ENCODE results near the gene PRAMEF18.
"Not testable (repeated sequence)": the region's sequence is repeated elsewhere in the genome, so short reads cannot be mapped to it uniquely, and the experiment has no call there.

PRAMEF18 gene, protein sequence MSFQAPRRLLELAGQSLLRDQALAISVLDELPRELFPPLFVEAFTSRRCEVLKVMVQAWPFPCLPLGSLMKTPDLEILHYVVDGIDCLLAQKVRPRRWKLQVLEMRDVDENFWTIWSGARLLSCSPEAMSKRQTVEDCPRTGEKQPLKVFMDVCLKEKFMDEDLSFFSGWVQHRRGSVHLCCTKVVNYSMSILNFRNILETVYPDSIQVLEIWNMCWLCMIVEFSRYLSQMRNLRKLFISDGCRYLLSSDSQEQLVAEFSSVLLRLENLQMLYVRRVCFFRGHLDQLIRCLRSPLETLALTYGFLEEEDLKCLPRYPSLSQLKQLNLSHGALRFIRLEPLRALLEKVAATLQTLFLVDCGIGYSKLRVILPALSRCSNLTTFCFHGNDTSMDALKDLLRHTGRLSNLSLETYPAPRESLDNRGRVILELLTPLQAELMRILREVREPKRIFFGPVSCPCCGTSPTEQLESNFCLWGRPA

DNA sequence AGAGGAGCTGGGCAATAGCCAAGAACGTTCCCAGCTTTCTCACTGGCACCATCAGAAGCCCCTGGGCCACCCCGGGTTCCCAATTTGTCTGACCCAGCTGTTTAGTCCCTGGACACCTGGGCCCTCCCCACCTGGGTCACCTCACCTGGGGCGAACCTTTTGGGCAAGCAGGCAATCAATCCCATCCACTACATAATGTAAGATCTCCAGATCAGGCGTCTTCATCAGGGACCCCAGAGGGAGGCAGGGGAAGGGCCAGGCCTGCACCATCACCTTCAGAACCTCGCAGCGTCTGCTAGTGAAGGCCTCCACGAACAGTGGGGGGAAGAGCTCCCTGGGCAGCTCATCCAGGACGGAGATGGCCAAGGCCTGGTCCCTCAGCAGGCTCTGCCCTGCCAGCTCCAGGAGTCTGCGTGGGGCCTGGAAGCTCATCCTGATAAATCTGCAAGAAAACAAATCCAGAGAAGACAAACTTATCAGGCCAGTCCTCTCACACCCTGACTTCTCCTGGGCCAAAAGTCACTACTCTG, at the start of gene PRAMEF18:
PRAMEF18 (minus strand) TSS at position 480 of the 530 bp plus-strand sequence; CDS start at position 432, 48 bp downstream.
- DNase-seq (ENCODE audit: low read depth, low spot score) = not testable (repeated sequence)

DNA sequence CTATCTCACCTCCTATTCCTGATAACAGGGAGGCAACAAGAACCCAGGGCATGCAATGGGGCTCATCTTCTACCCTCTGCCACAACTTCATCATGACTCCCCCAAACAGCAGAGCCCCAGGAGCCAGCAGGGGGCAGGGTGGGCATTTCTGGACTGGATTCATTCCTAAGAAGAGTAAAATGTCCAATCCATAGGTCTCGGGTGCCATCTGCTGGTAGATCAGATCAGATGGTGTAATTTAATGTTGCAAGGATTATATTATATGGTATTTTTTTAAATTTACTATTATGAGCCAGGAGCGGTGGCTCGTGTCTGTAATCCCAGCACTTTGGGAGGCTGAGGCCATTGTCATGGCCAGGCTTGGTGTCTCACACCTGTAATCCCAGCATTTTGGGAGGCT, 39.2 kb upstream of the PRAMEF18 start:
- DNase-seq (ENCODE audit: low read depth, low spot score) = not testable (repeated sequence)

DNA sequence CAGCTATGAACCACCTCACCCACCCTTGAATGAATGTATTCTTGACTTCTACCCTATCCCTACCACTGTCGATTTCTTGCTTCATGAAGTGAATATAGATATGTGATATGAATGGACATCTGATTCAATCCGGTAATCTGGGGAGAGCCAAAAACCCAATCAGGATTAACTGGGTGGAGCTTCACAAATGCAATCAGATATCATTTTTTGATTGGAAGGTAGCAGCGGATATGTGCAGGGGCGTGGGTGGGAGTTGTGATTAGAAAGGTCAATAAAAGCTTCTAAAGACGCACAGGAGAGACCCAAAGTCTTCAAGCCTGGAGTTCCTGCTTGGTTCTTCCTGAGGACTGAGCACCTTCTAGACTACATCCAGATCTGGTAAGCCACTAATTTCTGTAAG, 27.9 kb upstream of the PRAMEF18 start, which contains the start of gene PRAMEF5:
PRAMEF5 (plus strand) TSS at position 301 of the 400 bp plus-strand sequence. CDS start 5,071 bp downstream, outside the sequence.
- DNase-seq (ENCODE audit: low read depth, low spot score) = not testable (repeated sequence)

DNA sequence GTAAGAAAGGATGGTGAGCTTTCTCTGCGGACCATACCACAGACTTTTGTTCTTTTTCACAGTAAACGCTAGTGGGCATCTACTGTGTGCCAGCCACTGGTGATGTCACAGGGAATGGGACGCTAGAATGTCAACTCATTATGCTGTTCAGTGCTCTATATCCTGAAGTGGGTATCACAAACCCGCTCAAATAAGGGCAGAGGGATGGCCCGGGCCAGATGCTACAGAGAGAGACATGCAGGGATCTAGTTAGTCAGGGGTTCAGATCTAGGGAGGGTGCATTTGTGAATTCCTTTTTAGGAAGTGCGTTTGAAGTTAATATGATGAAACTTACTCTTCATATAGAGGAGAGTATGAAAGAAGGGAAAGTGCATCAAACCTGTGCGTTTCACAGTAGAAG, 21.2 kb upstream of the PRAMEF18 start:
- not testable (repeated sequence) for DNase-seq (ENCODE audit: low read depth, low spot score)

DNA sequence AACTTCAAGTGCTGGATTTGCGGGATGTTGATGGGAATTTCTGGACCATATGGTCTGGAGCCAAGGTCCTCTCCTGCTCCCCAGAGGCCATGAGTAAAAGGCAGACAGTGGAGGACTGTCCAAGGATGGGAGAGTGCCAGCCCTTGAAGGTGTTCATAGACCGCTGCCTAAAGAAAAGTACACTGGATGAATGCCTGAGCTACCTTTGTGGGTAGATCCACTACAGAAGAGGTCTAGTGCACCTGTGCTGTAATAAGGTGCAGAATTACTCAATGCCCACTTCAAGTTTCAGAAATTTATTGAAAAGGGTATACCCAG, 20.6 kb upstream of the PRAMEF18 start:
- not testable (repeated sequence) for DNase-seq (ENCODE audit: low read depth, low spot score)

DNA sequence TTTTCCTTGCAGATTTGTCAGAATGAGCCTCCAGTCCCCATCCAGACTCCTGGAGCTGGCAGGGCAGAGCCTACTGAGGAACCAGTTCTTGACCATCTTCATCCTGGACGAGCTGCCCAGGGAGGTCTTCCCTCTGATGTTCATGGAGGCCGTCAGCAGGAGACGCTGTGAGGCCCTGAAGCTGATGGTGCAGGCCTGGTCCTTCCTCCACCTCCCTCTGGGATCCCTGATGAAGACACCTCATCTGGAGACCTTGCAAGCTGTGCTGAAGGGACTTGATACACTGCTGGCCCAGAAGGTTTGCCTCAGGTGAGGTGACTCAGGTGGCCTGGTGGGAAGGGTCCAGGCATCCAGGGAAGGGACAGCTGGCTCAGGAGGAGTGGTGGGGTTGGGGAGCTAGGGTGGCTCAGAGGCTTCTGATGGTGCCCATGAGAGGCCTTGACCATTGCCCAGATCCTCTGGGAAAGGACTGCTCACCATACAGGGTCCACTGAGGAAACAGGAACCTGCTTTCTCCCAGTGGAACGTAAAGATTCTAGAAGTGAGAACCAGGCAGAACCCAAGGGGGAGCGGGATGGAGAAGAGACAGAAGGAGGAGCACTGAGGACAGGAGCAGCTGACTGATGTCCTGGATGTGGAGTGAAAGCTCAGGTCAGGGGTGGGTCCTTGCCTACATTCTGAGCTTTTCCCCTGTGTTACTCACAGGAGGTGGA, 20.0 kb upstream of the PRAMEF18 start:
- not testable (repeated sequence) for DNase-seq (ENCODE audit: low read depth, low spot score)

DNA sequence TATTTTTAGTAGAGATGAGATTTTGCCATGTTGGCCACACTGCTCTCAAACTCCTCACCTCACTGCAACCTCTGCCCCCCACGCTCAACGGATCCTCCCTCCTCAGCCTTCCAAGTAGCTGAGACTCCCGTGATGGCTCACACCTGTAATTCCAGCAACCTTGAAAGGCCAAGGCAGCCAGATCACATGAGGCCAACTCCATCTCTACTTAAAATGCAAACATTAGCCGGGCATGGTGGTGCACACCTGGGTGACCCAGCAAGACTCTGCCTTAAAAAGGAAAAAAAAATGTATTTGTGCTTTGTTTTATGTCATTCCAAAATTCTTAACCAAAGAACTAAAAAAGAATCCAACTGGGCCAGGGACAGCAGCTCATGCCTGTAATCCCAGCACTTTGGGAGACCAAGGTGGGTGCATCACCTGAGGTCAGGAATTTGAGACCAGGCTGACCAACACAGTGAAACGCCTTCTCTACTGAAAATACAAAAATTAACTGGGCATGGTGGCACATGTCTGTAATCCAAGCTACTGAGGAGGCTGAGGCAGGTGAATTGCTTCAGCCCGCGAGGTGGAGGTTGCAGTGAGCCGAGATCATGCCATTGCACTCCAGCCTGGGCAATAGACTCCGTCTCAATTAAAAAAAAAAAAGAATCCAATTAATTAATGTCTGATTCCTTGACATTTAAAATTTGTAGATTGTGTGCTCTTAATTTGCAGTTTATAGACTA, 17.7 kb upstream of the PRAMEF18 start:
- not testable (repeated sequence) for DNase-seq (ENCODE audit: low read depth, low spot score)

DNA sequence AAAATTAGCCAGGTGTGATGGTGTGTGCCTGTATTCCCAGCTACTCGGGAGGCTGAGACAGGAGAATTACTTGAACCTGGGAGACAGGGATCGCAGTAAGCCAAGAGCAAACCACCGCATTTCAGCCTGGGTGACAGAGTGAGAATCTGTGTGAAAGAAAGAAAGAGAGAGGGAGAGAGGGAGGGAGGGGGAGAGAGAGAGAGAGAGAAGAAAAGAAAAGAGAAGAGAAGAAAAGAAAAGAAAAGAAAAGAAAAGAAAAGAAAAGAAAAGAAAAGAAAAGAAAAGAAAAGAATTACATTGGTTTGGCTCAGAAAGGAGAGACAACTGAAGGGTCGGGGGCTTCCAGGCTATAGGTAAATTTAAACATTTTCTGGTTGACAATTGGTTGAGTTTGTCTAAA, 13.7 kb upstream of the PRAMEF18 start:
- DNase-seq (ENCODE audit: low read depth, low spot score) = not testable (repeated sequence)

DNA sequence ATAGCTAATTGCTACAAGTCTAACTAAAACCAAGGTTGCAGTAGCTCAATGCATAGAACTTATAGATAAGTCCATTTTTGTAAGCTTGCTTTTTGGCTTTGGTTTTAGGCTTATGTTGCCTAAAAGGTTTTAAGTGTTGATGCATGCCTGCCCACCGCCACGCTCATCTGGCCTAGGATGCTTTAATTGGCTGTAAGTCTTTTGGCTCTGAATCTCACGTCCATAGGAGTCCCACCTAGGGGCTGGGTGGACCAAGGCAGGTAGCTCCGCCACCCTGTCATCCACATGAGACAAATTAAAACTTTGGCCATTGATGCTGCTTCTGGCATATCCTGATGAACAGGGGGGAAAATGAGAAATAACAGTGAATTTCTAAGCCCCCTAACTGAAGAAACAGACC, 11.6 kb upstream of the PRAMEF18 start:
- not testable (repeated sequence) for DNase-seq (ENCODE audit: low read depth, low spot score)

DNA sequence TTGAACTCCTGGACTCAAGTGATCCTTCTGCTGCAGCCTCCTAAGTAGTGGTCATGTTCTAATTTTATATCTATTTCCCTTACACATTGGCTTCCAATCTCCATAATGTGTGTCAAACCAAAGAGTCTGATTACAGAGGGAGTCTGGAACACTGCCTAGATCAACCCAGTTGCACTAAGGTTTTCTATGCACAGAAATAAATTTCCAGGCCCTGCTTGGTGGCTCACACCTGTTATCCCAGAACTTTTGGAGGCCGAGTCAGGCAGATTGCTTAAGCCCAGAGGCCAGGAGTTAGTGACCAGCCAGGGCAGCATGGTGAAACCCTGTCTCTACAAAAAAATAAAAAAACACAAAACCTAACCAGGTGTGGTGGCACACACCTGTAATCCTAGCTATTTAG, 8.1 kb upstream of the PRAMEF18 start:
- DNase-seq (ENCODE audit: low read depth, low spot score) = not testable (repeated sequence)

DNA sequence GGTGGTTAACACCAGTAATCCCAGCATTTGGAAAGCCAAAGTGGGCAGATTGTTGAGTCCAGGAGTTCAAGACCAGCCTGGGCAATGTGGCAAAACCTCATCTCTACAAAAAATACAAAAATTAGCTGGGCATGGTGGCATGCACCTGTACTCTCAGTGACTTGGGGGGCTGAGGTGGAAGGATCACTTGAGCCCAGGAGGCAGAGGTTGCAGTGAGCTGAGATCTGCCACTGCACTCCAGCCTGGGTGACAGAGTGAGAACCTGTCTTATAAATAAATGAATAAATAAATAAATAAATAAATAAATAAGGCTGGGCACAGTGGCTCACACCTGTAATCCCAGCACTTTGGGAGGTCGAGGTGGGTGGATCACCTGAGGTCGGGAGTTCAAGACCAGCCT, 6.1 kb upstream of the PRAMEF18 start:
- not testable (repeated sequence) for DNase-seq (ENCODE audit: low read depth, low spot score)

DNA sequence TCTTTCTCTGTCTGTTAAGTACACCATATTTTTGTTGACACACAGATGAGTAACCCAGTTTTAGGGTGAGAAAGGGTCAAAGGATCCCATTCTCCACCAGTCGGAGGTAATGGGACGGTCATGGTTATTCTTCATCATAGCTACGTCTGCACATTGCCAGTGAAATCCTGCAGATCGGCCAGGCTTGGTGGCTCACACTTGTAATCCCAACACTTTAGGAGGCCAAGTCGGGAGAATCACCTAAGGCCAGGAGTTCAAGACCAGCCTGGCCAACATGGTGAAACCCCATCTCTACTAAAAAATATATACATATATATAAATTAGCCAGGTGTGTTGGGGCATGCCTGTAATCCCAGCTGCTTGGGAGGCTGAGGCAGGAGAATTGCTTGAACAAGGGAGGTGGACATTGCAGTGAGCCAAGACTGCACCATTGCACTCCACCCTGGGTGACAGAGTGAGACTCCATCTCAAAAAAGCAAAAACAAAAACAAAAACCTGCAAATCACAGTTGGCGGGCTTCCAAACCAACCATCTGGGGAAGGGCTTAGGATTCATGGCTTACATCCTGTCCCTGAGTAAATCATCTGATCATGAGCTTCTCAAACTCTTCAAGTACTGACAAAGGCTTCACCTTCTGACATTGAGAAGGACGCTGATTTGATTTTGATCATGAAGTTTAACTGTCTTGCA, 5.3 kb upstream of the PRAMEF18 start:
- DNase-seq (ENCODE audit: low read depth, low spot score) = not testable (repeated sequence)

DNA sequence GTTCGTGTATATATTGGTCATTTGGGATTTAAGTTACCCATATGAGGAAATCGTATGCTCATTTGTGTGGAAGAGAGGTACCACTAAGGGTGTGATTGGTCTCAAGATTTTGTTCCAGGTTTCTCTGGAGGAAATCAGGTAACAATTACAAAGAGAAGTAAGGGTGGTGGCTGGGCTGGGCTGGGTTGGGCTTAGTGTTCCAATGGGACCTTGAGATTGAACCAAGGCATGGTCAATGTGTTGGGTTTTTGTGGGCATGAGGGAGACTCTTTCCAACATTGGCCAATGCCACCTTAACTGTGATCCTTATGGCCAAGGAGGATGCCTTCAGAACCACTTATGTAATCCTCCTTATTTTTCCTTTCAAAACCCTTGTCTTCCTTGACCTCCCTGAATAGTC, 4.6 kb upstream of the PRAMEF18 start:
- not testable (repeated sequence) for DNase-seq (ENCODE audit: low read depth, low spot score)

DNA sequence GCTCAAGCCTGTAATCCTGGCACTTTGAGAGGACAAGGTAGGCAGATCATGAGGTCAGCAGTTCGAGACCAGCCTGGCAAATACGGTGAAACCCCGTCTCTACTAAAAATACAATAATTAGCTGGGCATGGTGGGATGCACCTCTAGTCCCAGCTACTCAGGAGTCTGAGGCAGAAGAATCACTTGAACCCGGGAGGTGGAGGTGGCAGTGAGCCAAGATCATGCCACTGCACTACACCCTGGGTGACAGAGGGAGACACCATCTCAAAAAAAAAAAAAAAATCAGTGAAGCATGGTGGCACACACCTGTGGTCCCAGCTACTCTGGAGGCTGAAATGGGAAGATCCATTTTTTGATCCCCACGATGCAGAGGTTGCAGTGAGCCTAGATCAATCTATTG, 4.1 kb upstream of the PRAMEF18 start:
- DNase-seq (ENCODE audit: low read depth, low spot score) = not testable (repeated sequence)

DNA sequence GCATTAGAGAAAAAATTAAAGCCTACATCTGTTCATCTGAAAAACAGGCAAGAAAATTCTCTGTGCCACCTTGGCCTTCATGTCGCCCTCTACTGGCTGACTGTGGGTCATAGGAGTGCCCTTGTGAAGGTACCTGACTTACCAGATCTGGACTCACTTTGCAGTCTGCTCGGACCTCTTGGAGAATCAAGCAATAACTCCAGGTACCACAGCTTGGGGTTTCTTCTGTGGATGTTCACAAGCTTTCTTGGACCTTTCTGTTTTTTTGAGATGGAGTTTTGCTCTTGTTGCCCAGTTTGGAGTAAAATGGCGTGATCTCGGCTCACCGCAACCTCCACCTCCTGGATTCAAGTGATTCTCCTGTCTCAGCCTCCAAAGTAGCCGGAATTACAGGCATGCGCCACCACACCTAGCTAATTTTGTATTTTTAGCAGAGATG, 2.4 kb upstream of the PRAMEF18 start:
- no peak for DNase-seq (ENCODE audit: low read depth, low spot score)

DNA sequence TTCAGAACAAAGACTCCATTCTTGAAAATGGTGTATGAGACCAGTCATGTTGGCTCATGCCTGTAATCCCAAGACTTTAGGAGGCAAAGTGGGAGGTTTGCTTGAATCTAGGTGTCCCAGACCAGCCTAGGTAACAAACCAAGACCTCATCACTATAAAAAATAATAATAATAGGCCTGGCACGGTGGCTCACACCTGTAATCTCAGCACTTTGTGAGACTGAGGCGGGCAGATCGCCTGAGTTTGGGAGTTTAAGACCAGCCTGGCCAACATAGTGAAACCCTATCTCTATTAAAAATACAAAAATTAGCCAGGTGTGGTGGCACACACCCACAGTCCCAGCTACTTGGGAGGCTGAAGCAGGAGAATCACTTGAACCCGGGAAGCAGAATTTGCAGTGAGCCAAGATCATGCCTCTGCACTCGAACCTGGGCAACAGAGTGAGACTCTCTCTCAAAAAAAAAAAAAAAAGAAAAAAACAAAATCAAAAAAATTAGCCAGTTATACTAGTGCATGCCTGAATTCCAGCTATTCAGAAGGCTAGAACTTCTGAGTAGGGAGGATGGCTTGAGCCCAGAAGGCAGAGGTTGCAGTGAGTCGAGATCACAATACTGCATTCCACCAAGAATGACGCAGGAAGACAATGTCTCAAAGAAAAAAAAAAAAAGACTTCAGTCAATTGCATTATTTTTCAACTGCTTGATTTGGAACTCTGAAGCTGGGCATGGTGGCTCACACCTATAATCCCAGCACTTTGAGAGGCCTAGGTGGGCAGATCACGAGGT, 1.5 kb upstream of the PRAMEF18 start:
- DNase-seq (ENCODE audit: low read depth, low spot score) = not testable (repeated sequence)

DNA sequence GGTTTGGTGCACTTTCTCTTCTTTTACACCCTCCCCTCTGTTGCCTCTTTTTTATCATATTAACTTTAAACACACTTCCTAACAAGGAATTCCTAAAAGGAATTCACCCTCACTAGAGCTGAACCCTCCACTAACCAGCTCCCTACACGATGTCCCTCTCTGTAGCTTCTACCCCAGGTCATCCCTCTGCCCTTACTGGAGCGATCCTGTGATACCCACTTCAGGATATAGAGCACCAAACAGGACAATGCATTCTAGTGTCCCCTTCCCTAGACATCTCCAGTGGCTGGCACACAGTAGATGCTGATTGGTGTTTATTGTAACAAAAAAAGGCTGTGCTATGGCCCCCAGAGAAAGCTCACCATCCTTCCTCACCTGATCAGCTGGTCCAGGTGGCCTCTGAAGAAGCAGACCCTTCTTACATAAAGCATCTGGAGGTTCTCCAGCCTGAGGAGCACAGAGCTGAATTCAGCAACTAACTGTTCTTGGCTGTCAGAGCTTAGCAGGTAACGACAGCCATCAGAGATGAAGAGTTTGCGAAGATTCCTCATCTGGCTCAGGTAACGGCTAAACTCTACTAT, 1.4 kb downstream of the PRAMEF18 start:
- DNase-seq (ENCODE audit: low read depth, low spot score) = no peak

DNA sequence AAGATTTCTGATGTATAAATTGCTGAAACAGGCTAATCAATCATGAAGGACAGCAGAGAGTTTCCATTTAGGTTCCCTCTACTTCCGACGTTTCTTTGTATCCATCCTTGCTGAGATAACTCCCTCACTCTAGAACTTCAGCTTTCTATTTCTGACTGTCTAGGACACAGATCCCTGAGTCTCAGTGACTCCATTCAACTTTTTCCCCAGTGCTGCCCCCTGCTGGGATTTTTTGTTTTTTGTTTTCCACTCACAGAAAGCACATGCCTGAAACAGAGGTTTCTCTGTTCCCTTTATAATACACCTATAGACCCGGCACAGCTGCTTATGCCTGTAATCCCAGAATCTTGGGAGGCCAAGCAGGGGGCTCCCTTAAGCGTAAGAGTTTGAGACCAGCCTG, 3.2 kb downstream of the PRAMEF18 start:
- DNase-seq (ENCODE audit: low read depth, low spot score) = not testable (repeated sequence)

DNA sequence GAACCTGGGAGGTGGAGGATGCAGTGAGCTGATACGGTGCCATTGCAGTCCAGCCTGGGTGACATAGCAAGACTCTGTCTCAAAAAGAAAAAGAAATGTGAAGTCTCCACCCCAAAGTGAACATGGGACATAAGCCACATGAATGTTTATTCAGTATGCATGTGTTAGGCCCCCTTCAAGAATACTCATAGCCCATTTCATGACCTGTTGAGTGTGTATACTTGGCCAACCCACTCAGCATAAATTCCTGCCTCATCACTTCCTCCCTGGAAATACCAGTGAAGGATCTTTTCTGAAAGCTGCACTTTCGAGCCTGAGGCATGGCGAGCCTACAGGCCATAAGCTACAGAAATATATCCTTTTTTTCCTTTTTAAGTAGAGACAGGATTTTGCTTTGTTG, 6.8 kb downstream of the PRAMEF18 start:
- DNase-seq (ENCODE audit: low read depth, low spot score) = not testable (repeated sequence)

DNA sequence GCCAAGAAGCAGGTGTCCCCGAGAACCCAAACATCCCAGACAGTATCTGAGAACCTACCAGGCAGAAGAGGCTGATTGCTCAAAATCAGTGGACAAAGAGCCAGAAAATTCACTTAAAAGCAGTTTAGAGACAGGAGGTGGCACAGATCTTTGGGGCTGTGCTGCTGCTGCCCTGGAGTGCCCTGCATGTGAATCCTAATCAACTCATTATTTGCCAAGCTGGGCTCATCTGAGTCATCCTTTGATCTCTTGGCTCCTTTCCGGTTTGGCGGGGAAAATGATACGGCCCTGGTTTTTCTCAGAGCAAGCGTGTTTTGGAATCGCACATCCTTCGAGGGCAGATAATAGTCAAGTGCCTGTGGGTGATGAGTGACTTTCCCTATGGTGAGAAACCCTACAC, 9.3 kb downstream of the PRAMEF18 start:
- DNase-seq (ENCODE audit: low read depth, low spot score) = not testable (repeated sequence)

Data from iPS DF 19.7 (cell line).